ENCODE data around the gene PMS1. TPM values are rescaled to one million over a fixed set of nuclear protein-coding genes. Genes with fewer than 3 reads are reported as not detected.

Gene PMS1
- total and polyA plus RNA-seq, 9 of the 15 experiments (the other 6 are each of a cell fraction or from before 2014, with no cell fraction given) = 14.5 to 29.8 (median 24.7) TPM

DNA sequence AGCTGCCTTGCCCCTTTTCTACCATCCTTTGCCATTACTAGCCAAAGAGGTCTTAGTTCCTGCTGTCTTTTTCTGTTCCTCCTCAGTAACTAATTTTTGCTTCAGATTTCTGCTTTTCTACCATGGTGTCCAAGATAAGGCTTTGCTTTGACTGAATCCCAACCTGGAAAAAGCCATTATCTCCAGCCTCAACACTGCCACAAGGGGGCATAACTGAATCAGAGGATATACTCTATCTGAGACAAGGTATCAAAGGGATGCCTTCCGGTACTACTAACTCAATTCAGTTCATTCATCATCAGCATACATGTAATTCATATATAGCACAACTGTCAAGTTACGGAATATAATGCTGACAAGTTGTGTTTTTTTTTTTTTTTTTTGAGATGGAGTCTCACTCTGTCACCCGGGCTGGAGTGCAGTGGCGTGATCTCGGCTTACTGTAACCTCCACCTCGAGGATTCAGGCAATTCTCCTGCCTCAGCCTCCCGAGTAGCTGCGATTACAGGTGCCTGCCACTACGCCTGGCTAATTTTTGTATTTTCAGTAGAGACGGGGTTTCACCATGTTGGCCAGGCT is 33.1 kb upstream of the PMS1 start:
- FAIRE-seq = peak; percentile 79
- in situ Hi-C loops (cut with MboI) (no loop called here), intact Hi-C loops (cut with micrococcal nuclease) (loop anchor here (5.0 kb wide), 1 partner anchor 321 kb away; no protein-coding TSS in a partner anchor)
- no peaks in the 10 kb centered on the region for H4K20me1 ChIP-seq (replicated peaks; ENCODE audit: control insufficient read depth, insufficient read depth, low read length)
- no peaks in the 10 kb centered on the region for H3K9me3 ChIP-seq (replicated peaks; ENCODE audit: control insufficient read depth, insufficient read depth, low read depth, low read length)
- peak; percentile 87 for ATAC-seq
- no peaks in the 10 kb centered on the region for H3K27me3 ChIP-seq (ENCODE audit: control insufficient read depth in 2 of 2, insufficient read depth in 2 of 2, low read length in 2 of 2)
- 38% methylated on average over 6 of the region's 10 CpGs for WGBS (ENCODE audit: insufficient coverage, low coverage, missing lambda C conversion rate)
- H3K9me1 ChIP-seq (ENCODE audit: control insufficient read depth, insufficient read depth, low read length) = no peaks in the 10 kb centered on the region
- ChIA-PET POLR2A (interaction anchor here (1.5 kb wide), 1 partner anchor 12 kb away, joined by 4 read pairs; the partner anchor contains the start of gene OSGEPL1), CTCF (ENCODE audit: low intra/inter-chr PET ratio) (interaction anchor here (1.0 to 1.4 kb wide), 3 partner anchors 13 to 760 kb away, joined by 3 to 10 read pairs (median 3); no protein-coding TSS in a partner anchor)
- no peaks in the 10 kb centered on the region for H3K36me3 ChIP-seq (ENCODE audit: control insufficient read depth, insufficient read depth, low read length)
- no peak overlapping the region for H2AFZ ChIP-seq (ENCODE audit: low read depth, low read length)
- H3K27ac ChIP-seq (ENCODE audit: extremely low read depth, low read depth, low read length) = no peak overlapping the region
- peaks cover 0 to 2% of the 10 kb centered on the region in 2 experiments; a peak in 2 of 5 replicates for H3K4me1 ChIP-seq (replicated peaks in 1 of 2; ENCODE audit: control insufficient read depth in 2 of 2, insufficient read depth in 2 of 2, low read length in 2 of 2)
- no peak overlapping the region for H3K9ac ChIP-seq (ENCODE audit: insufficient read depth in 1 of 2, low read depth in 2 of 2, low read length in 2 of 2)
- DNase-seq (ENCODE audit: extremely low read depth in 1 of 4, low spot score in 3 of 4) = peak; percentile 14 to 55 (median 29)
- H3K4me2 ChIP-seq (ENCODE audit: insufficient read depth, low read length) = no peak overlapping the region
- H3K4me3 ChIP-seq = no peak overlapping the region
- BruUV-seq (replicated peaks) = no TSS peak
- no peaks in the 10 kb centered on the region for H3K79me2 ChIP-seq (ENCODE audit: control insufficient read depth, insufficient read depth, low read length)
- TF ChIP-seq ZBED1 (IDR thresholded peaks at IDR 0.05) (no peak), MLLT1 (IDR thresholded peaks at IDR 0.05) (no peak), MCM3 (IDR thresholded peaks at IDR 0.05) (no peak), XRCC5 (IDR thresholded peaks at IDR 0.05; ENCODE audit: low read depth, low read length) (no peak), CC2D1A (IDR thresholded peaks at IDR 0.05) (no peak), SMARCE1 (IDR thresholded peaks at IDR 0.05) (no peak), C11orf30 (IDR thresholded peaks at IDR 0.05; ENCODE audit: low read depth) (peak; percentile 37; the same call in 1 of the 2 replicates), HNRNPK (IDR thresholded peaks at IDR 0.05; ENCODE audit: low read depth, low read length, poor library complexity, severe bottlenecking) (no peak), ZNF512 (tag; IDR thresholded peaks at IDR 0.05) (no peak), CEBPG (CRISPR knock-in tag; IDR thresholded peaks at IDR 0.05) (no peak), CEBPG (tag; conservative IDR thresholded peaks at IDR 0.05 in 1 of 2, IDR thresholded peaks at IDR 0.05 in 1 of 2) (no peak), HES1 (IDR thresholded peaks at IDR 0.05; ENCODE audit: low read depth) (no peak), PTBP1 (IDR thresholded peaks at IDR 0.05; ENCODE audit: low read depth, low read length) (no peak), PTRF (tag; IDR thresholded peaks at IDR 0.05) (no peak), ZEB2 (IDR thresholded peaks at IDR 0.05) (no peak), CCNT2 (IDR thresholded peaks at IDR 0.05; ENCODE audit: borderline replicate concordance, extremely low read depth, insufficient read length, low read depth, low read length) (no peak)
- TF ChIP-seq, protein P1, sequence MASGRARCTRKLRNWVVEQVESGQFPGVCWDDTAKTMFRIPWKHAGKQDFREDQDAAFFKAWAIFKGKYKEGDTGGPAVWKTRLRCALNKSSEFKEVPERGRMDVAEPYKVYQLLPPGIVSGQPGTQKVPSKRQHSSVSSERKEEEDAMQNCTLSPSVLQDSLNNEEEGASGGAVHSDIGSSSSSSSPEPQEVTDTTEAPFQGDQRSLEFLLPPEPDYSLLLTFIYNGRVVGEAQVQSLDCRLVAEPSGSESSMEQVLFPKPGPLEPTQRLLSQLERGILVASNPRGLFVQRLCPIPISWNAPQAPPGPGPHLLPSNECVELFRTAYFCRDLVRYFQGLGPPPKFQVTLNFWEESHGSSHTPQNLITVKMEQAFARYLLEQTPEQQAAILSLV (tag; IDR thresholded peaks at IDR 0.05) = no peak
- TF ChIP-seq, protein P2, sequence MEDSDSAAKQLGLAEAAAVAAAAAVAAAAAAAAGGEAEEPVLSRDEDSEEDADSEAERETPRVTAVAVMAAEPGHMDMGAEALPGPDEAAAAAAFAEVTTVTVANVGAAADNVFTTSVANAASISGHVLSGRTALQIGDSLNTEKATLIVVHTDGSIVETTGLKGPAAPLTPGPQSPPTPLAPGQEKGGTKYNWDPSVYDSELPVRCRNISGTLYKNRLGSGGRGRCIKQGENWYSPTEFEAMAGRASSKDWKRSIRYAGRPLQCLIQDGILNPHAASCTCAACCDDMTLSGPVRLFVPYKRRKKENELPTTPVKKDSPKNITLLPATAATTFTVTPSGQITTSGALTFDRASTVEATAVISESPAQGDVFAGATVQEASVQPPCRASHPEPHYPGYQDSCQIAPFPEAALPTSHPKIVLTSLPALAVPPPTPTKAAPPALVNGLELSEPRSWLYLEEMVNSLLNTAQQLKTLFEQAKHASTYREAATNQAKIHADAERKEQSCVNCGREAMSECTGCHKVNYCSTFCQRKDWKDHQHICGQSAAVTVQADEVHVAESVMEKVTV (CRISPR knock-in tag; IDR thresholded peaks at IDR 0.05) = no peak
